Measurements from ENCODE around the gene PHKA2. TPM values are rescaled to one million over a fixed set of nuclear protein-coding genes. Genes with fewer than 3 reads are reported as not detected.
"Not testable (repeated sequence)": the region's sequence is repeated elsewhere in the genome, so short reads cannot be mapped to it uniquely, and the experiment has no call there.

The PHKA2 gene
- total RNA-seq, 1 experiment from 2014 or later = 43.0 TPM

DNA sequence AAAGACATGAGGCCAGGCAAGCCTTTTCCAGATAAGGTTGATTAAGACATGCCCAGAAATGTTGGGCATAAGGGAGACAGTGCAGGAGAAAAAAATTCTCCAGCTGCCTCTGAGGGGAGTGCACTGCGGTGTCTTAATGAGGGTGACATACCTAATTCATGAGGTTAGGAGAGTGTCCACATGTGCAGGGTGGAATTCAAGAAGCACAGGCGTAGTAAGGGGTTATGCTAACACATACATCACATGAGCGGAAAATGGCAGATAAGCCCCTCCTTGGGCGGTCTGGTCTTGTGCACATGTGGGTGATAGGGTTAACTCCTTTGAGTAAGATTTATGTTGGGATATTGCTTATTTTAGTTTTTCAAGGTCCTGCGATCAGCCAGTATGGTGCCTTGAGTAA lies 122.4 kb downstream of the PHKA2 start:
- no peaks in the 10 kb centered on the region for H3K4me1 ChIP-seq
- H3K9me3 ChIP-seq = no peaks in the 10 kb centered on the region
- no peak for DNase-seq
- BruUV-seq (replicated peaks) = no TSS peak
- TF ChIP-seq, protein P1, sequence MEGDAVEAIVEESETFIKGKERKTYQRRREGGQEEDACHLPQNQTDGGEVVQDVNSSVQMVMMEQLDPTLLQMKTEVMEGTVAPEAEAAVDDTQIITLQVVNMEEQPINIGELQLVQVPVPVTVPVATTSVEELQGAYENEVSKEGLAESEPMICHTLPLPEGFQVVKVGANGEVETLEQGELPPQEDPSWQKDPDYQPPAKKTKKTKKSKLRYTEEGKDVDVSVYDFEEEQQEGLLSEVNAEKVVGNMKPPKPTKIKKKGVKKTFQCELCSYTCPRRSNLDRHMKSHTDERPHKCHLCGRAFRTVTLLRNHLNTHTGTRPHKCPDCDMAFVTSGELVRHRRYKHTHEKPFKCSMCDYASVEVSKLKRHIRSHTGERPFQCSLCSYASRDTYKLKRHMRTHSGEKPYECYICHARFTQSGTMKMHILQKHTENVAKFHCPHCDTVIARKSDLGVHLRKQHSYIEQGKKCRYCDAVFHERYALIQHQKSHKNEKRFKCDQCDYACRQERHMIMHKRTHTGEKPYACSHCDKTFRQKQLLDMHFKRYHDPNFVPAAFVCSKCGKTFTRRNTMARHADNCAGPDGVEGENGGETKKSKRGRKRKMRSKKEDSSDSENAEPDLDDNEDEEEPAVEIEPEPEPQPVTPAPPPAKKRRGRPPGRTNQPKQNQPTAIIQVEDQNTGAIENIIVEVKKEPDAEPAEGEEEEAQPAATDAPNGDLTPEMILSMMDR (IDR thresholded peaks at IDR 0.05; ENCODE audit: insufficient read depth in 1 of 2, low read depth in 1 of 2, low read length in 1 of 2, severe bottlenecking in 1 of 2, unreplicated experiment in 1 of 2) = no peak
- intact Hi-C loops (cut with micrococcal nuclease; ENCODE audit: unreplicated experiment) = no loop called here
- H3K4me1 Mint-ChIP-seq (ENCODE audit: low read depth, unreplicated experiment) = peaks cover 6% of the 10 kb centered on the region
- no peak overlapping the region for H3K27ac Mint-ChIP-seq (ENCODE audit: unreplicated experiment)
- H3K27me3 Mint-ChIP-seq (ENCODE audit: insufficient read depth, unreplicated experiment) = no peaks in the 10 kb centered on the region
- no peak overlapping the region for H3K4me3 Mint-ChIP-seq (ENCODE audit: unreplicated experiment)
- ChIA-PET POLR2A (no interaction called here), CTCF (no interaction called here)
- H3K4me3 ChIP-seq (ENCODE audit: low read depth, low read length) = no peak overlapping the region
- H3K36me3 Mint-ChIP-seq (ENCODE audit: insufficient read depth, unreplicated experiment) = no peaks in the 10 kb centered on the region
- H3K9me3 Mint-ChIP-seq (ENCODE audit: unreplicated experiment) = no peaks in the 10 kb centered on the region
- H3K36me3 ChIP-seq (ENCODE audit: control insufficient read depth, insufficient read depth, low read length) = no peaks in the 10 kb centered on the region
- no peaks in the 10 kb centered on the region for H3K27me3 ChIP-seq (replicated peaks; ENCODE audit: control insufficient read depth, insufficient read depth, low read length)

DNA sequence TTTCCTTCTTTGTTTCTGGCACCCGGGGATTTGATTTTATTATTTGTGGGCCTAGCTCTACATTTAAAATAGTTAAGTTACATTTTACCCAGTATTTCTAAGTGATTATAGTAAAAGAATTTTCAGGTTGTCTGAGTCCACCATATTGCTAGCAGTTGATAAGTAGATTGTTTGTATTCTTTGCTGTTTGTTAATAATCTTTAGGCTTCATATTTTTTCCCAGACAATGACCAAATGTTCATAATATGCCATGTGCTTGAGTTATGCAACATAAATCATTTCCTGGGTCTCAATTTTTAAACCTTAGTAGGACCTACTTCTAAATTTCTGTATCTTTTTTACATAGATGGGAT lies 127.3 kb downstream of the PHKA2 start:
- POLR2A ChIA-PET = no interaction called here
- TF ChIP-seq, protein P1 (IDR thresholded peaks at IDR 0.05; ENCODE audit: insufficient read depth in 1 of 2, low read depth in 1 of 2, low read length in 1 of 2, severe bottlenecking in 1 of 2, unreplicated experiment in 1 of 2) = no peak
- Histone ChIP-seq H3K36me3 (ENCODE audit: control insufficient read depth, insufficient read depth, low read length) (0 out of 2 replicates have a peak, but pooled peaks cover 1% of the 10 kb centered on the region), H3K27me3 (replicated peaks; ENCODE audit: control insufficient read depth, insufficient read depth, low read length) (no peaks in the 10 kb centered on the region), H3K4me1 (no peaks in the 10 kb centered on the region), H3K9me3 (no peaks in the 10 kb centered on the region), H3K4me3 (ENCODE audit: low read depth, low read length) (no peak overlapping the region)
- DNase-seq = no peak
- no peaks in the 10 kb centered on the region for H3K9me3 Mint-ChIP-seq (ENCODE audit: unreplicated experiment)
- H3K4me1 Mint-ChIP-seq (ENCODE audit: low read depth, unreplicated experiment) = peaks cover 5% of the 10 kb centered on the region
- no TSS peak for BruUV-seq (replicated peaks)
- H3K27me3 Mint-ChIP-seq (ENCODE audit: insufficient read depth, unreplicated experiment) = no peaks in the 10 kb centered on the region
- H3K4me3 Mint-ChIP-seq (ENCODE audit: unreplicated experiment) = no peak overlapping the region
- H3K36me3 Mint-ChIP-seq (ENCODE audit: insufficient read depth, unreplicated experiment) = no peaks in the 10 kb centered on the region
- CTCF ChIA-PET = no interaction called here
- H3K27ac Mint-ChIP-seq (ENCODE audit: unreplicated experiment) = no peak overlapping the region
- intact Hi-C loops (cut with micrococcal nuclease; ENCODE audit: unreplicated experiment) = no loop called here

DNA sequence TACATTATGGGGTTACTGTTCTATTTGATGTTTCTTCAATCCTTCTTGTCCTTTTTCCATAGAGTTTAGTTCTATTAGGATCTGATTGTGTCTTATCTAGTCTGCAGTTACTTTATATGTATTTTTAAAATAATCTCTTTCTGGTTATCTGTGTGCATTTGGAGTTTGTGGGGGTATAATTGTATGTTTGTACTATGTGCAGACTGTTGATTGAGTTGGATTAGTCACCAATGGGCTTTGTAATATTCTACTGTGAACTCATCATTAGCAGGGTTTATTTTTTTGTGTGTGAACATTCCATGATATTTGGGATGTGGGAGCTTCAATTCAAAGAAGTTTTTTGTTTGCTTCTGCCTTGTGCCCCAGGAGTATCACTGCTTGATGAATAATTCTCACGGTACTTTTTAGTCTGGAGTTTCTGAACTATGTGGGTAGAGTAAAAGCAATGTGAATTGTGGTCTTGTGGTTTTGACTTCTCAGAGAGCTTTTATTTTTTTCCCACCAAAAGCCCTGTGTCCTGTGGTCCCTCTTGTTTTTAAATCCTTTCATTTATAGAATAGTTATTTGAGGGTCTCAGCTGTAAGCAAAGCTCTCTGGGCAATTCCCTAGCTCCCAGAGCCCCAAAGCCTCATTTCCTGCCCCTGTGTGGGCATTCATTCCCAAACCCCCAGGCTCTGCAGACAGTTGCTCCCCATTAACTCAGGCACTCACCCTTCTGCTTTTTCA lies 127.8 kb downstream of the PHKA2 start:
- CTCF ChIA-PET = no interaction called here

DNA sequence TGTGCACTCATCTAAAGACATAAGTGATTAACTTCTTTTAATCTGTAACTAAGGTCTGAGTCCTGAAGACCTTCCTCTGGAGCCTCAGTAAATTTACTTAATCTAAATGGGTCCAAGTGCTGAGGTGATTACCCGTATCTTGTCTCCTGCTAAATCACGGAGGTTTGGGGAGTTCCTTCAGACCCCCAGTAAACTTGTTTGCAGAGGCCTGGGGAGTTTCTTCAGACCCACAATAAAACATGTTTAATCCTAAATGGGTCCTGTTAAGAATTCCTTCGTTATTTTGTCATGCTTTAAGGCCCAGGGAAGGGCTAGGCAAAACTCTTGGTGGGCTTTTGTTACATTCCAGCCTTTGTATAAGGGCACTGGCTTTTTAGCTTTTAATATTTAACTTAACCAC lies 136.0 kb downstream of the PHKA2 start:
- H3K4me3 ChIP-seq (ENCODE audit: low read depth, low read length); BruUV-seq (replicated peaks); H3K36me3 ChIP-seq (ENCODE audit: control insufficient read depth, insufficient read depth, low read length); H3K27me3 Mint-ChIP-seq (ENCODE audit: insufficient read depth, unreplicated experiment); H3K36me3 Mint-ChIP-seq (ENCODE audit: insufficient read depth, unreplicated experiment); H3K9me3 Mint-ChIP-seq (ENCODE audit: unreplicated experiment); CTCF ChIA-PET; H3K27me3 ChIP-seq (replicated peaks; ENCODE audit: control insufficient read depth, insufficient read depth, low read length); H3K9me3 ChIP-seq: not testable (repeated sequence)
- POLR2A ChIA-PET = interaction anchor here (0.6 to 1.4 kb wide), 2 partner anchors 15 to 38 kb away, joined by 3 to 4 read pairs; no protein-coding TSS in a partner anchor
- DNase-seq = peak; percentile 35 to 54
- H3K4me1 ChIP-seq = peaks cover 23% of the 10 kb centered on the region
- peak overlapping the region; percentile 92 for H3K27ac Mint-ChIP-seq (ENCODE audit: unreplicated experiment)
- intact Hi-C loops (cut with micrococcal nuclease; ENCODE audit: unreplicated experiment) = loop anchor here (1.0 to 5.0 kb wide), 3 partner anchors 38 to 216 kb away; no protein-coding TSS in a partner anchor
- H3K4me1 Mint-ChIP-seq (ENCODE audit: low read depth, unreplicated experiment) = peaks cover 14% of the 10 kb centered on the region
- peak overlapping the region; percentile 37 for H3K4me3 Mint-ChIP-seq (ENCODE audit: unreplicated experiment)

More for the DNA sequence above, 127.8 kb downstream of the PHKA2 start:
- H3K4me3 ChIP-seq (ENCODE audit: low read depth, low read length) = no peak overlapping the region
- H3K27me3 ChIP-seq (replicated peaks; ENCODE audit: control insufficient read depth, insufficient read depth, low read length) = no peaks in the 10 kb centered on the region
- Mint-ChIP-seq H3K4me3 (ENCODE audit: unreplicated experiment) (no peak overlapping the region), H3K4me1 (ENCODE audit: low read depth, unreplicated experiment) (no peaks in the 10 kb centered on the region), H3K27ac (ENCODE audit: unreplicated experiment) (no peak overlapping the region), H3K36me3 (ENCODE audit: insufficient read depth, unreplicated experiment) (no peaks in the 10 kb centered on the region), H3K9me3 (ENCODE audit: unreplicated experiment) (no peaks in the 10 kb centered on the region), H3K27me3 (ENCODE audit: insufficient read depth, unreplicated experiment) (no peaks in the 10 kb centered on the region)
- POLR2A ChIA-PET = no interaction called here
- 0 out of 2 replicates have a peak, but pooled peaks cover 1% of the 10 kb centered on the region for H3K36me3 ChIP-seq (ENCODE audit: control insufficient read depth, insufficient read depth, low read length)
- no peak for DNase-seq
- BruUV-seq (replicated peaks) = no TSS peak
- intact Hi-C loops (cut with micrococcal nuclease; ENCODE audit: unreplicated experiment) = no loop called here
- no peaks in the 10 kb centered on the region for H3K4me1 ChIP-seq
- H3K9me3 ChIP-seq = no peaks in the 10 kb centered on the region
- TF ChIP-seq, protein P1 (IDR thresholded peaks at IDR 0.05; ENCODE audit: insufficient read depth in 1 of 2, low read depth in 1 of 2, low read length in 1 of 2, severe bottlenecking in 1 of 2, unreplicated experiment in 1 of 2) = no peak
